WI38 (cell line): ENCODE measurements around the gene NWD2.

ENCODE experiments used
- H3K4me3 ChIP-seq: 2 replicates; pipeline ENCODE4 v1.5.1; 2011; ENCODE audit warnings: low read depth, mild to moderate bottlenecking, control low read depth, low read length
- CTCF ChIP-seq: IDR thresholded peaks from 2 replicates; pipeline ENCODE4 v1.5.1; 2012; ENCODE audit warnings: low read depth, mild to moderate bottlenecking, control low read depth, low read length

Gene NWD2

GRCh38 chr4:37453999-37454800 is 209.7 kb downstream of the NWD2 start:
- TF ChIP-seq CTCF, result no peak
- no peak overlapping the region for H3K4me3 ChIP-seq

- H3K4me3 ChIP-seq, result no peak overlapping the region
- TF ChIP-seq CTCF, result no peak
These were observed 211.0 kb downstream of the NWD2 start for GRCh38 chr4:37455301-37456131.

GRCh38 chr4:37461801-37462200 is 217.3 kb downstream of the NWD2 start:
- TF ChIP-seq CTCF, result no peak
- H3K4me3 ChIP-seq, result no peak overlapping the region

- no peak for TF ChIP-seq CTCF
- no peak overlapping the region for H3K4me3 ChIP-seq
These were observed 218.7 kb downstream of the NWD2 start for GRCh38 chr4:37463033-37463856.

GRCh38 chr4:37464373-37465128 is 220.0 kb downstream of the NWD2 start:
- H3K4me3 ChIP-seq, result no peak overlapping the region
- no peak for TF ChIP-seq CTCF

GRCh38 chr4:37465296-37465695 is 220.8 kb downstream of the NWD2 start:
- TF ChIP-seq CTCF, result no peak
- H3K4me3 ChIP-seq, result no peak overlapping the region
